ENCODE measurements around the gene PRDX5.

DNA sequence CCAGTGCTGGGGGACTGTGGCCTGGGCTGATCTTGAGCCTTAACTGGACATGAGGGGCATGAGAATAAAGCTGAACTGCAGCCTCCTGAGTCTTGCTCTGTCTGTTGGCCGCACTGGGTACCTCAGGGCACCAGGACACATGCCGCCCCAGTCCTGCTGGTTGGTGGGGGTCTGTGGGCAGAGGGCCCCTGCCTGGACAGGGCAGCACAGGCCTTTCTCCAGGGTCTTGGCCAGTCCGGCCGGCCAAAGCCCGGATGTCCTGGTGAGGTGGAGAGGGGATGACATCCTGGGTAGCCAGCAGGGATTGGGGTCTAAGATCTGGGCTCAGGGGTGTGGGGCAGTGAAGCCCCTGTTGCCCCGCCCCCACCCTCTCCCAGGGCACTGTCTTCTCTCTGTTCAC lies 39.5 kb downstream of the PRDX5 start:
- TF ChIP-seq POLR2AphosphoS5 (IDR thresholded peaks at IDR 0.05; ENCODE audit: borderline replicate concordance, low read depth, low read length) (no peak), EZH2 (IDR thresholded peaks at IDR 0.05) (no peak), FOXP2 (optimal IDR thresholded peaks at IDR 0.05; ENCODE audit: control extremely low read depth, extremely low read length, insufficient read depth) (no peak)

All from SK-N-MC (cell line).